Endothelial cell of umbilical vein (primary cell): ENCODE measurements around the gene LGALS3BP. TPM values are rescaled to one million over a fixed set of nuclear protein-coding genes. Genes with fewer than 3 reads are reported as not detected.

Experiments used
- BruUV-seq: library from RNA; stranded (reverse); fragments of 400-500 nt; replicated peaks from 2 replicates; lab custom pipeline; 2021; lab: Mats Ljungman, UMichigan
- CTCF ChIA-PET: fragments of 300-600, 350-600 bp; sonication (Branson Sonifier 250); formaldehyde crosslinking; loops from one replicate; lab custom pipeline; 2021; ENCODE audit warnings: antibody characterized with exemption, inconsistent platforms; lab: Charles Lee
- POLR2A ChIA-PET: fragments of 300-600, 350-600 bp; sonication (Branson Sonifier 250); formaldehyde crosslinking; loops from one replicate; lab custom pipeline; 2021; ENCODE audit warnings: antibody characterized with exemption, inconsistent platforms; lab: Charles Lee
- DNase-seq: peaks from one replicate; pipeline ENCODE4 v3.0.0-alpha.2; 2011; ENCODE audit warnings: low read depth, low spot score
- FAIRE-seq: peaks from 2 replicates; lab custom pipeline; 2011; peaks lifted over from hg19 to GRCh38; lab: Jason Lieb, UNC
- H2AFZ ChIP-seq: 2 replicates; pipeline ENCODE4 v1.6.0; 2012; ENCODE audit warnings: low read depth, low read length, control low read depth, inconsistent platforms
- H3K27ac ChIP-seq: 2 replicates; pipeline ENCODE4 v1.5.1; 2011; ENCODE audit warnings: low read depth, mild to moderate bottlenecking, control low read depth, low read length, moderate library complexity; ENCODE audit not compliant: insufficient read depth
- H3K27me3 ChIP-seq, 2 experiments: 2 replicates each; pipeline versions ENCODE4 v1.6.0 to v1.6.1; 2011; ENCODE audit warnings: low read length in 2 of 2, mixed read lengths in 1 of 2; ENCODE audit not compliant: control insufficient read depth in 2 of 2, insufficient read depth in 2 of 2
- H3K36me3 ChIP-seq, 2 experiments: 2 replicates in 1 of 2; 3 replicates in 1 of 2; pipeline ENCODE4 v1.5.1; 2011; ENCODE audit warnings: low read length in 2 of 2, mild to moderate bottlenecking in 1 of 2, moderate library complexity in 1 of 2; ENCODE audit not compliant: control insufficient read depth in 2 of 2, insufficient read depth in 2 of 2; ENCODE audit errors: extremely low read depth in 1 of 2
- H3K4me1 ChIP-seq: 3 replicates; pipeline ENCODE4 v1.5.1; 2011; ENCODE audit warnings: mild to moderate bottlenecking, low read length; ENCODE audit not compliant: control insufficient read depth, insufficient read depth; ENCODE audit errors: extremely low read depth
- H3K4me2 ChIP-seq: 2 replicates; pipeline ENCODE4 v1.6.1; 2011; ENCODE audit warnings: low read length, control low read depth, mixed read lengths; ENCODE audit not compliant: insufficient read depth
- H3K4me3 ChIP-seq, 3 experiments: fragments of 200-600 bp in 1 of 3; sonication (generic), shearing (Covaris generic) in 1 of 3; replicated peaks in 1 of 3; 2 replicates each; pipeline ENCODE4 v1.5.1; 2011 to 2016; ENCODE audit warnings: control low read depth in 3 of 3, low read length in 3 of 3, mild to moderate bottlenecking in 2 of 3, inconsistent platforms in 1 of 3, low read depth in 1 of 3, moderate library complexity in 1 of 3; ENCODE audit not compliant: insufficient read depth in 1 of 3
- H3K79me2 ChIP-seq: 2 replicates; pipeline ENCODE4 v1.6.0; 2012; ENCODE audit warnings: low read length, inconsistent platforms; ENCODE audit not compliant: control insufficient read depth, insufficient read depth
- H3K9ac ChIP-seq: replicated peaks from 2 replicates; pipeline ENCODE3; 2011; ENCODE audit warnings: low read length, control low read depth; ENCODE audit not compliant: insufficient read depth; ENCODE audit errors: extremely low read depth
- H3K9me1 ChIP-seq: replicated peaks from 3 replicates; pipeline ENCODE4 v1.6.0; 2011; ENCODE audit warnings: mild to moderate bottlenecking, low read length; ENCODE audit not compliant: control insufficient read depth, insufficient read depth; ENCODE audit errors: extremely low read depth
- H3K9me3 ChIP-seq: replicated peaks from 2 replicates; pipeline ENCODE4 v1.5.1; 2012; ENCODE audit warnings: low read length, inconsistent platforms; ENCODE audit not compliant: control insufficient read depth, insufficient read depth
- H4K20me1 ChIP-seq: replicated peaks from 2 replicates; pipeline ENCODE3; 2011; ENCODE audit warnings: mild to moderate bottlenecking, low read length; ENCODE audit not compliant: control insufficient read depth, insufficient read depth; ENCODE audit errors: extremely low read depth
- CTCF ChIP-seq, 2 donors: IDR thresholded peaks; 1 replicate in 1 of 2; 2 replicates in 1 of 2; pipeline ENCODE4 v1.5.1; 2011; ENCODE audit warnings: low read length in 2 of 2, mild to moderate bottlenecking in 2 of 2, moderate library complexity in 2 of 2, control low read depth in 1 of 2, inconsistent platforms in 1 of 2, low read depth in 1 of 2; ENCODE audit not compliant: insufficient read depth in 1 of 2; ENCODE audit errors: extremely low read depth in 1 of 2
- EZH2 ChIP-seq: IDR thresholded peaks from 2 replicates; pipeline ENCODE4 v1.6.1; 2012; ENCODE audit warnings: borderline replicate concordance, low read depth, mild to moderate bottlenecking, moderate library complexity, low read length, inconsistent platforms; ENCODE audit not compliant: severe bottlenecking
- FOS ChIP-seq: IDR thresholded peaks from 2 replicates; pipeline ENCODE4 v1.6.1; 2011; ENCODE audit warnings: mild to moderate bottlenecking, low read length, moderate library complexity, borderline replicate concordance; ENCODE audit not compliant: insufficient read depth
- GATA2 ChIP-seq: IDR thresholded peaks from 2 replicates; pipeline ENCODE4 v1.7.0; 2011; ENCODE audit warnings: low read depth, mild to moderate bottlenecking, moderate library complexity, mixed read lengths, low read length; ENCODE audit not compliant: insufficient read length, insufficient read depth
- JUN ChIP-seq: IDR thresholded peaks from 2 replicates; pipeline ENCODE4 v1.6.1; 2011; ENCODE audit warnings: borderline replicate concordance, low read depth; ENCODE audit not compliant: insufficient read length, insufficient read depth
- MAX ChIP-seq: IDR thresholded peaks from 2 replicates; pipeline ENCODE4 v1.6.1; 2011; ENCODE audit not compliant: insufficient read depth, insufficient read length
- MYC ChIP-seq: IDR thresholded peaks from one replicate; pipeline ENCODE4 v1.6.1; 2011; ENCODE audit warnings: mild to moderate bottlenecking, low read depth, low read length
- POLR2A ChIP-seq: IDR thresholded peaks from 2 replicates; pipeline ENCODE4 v1.6.1; 2012; ENCODE audit warnings: low read depth, mild to moderate bottlenecking, control low read depth, low read length
- POLR2AphosphoS5 ChIP-seq: IDR thresholded peaks from 2 replicates; pipeline ENCODE4 v1.6.1; 2012; ENCODE audit warnings: low read depth, mild to moderate bottlenecking, control low read depth, low read length, moderate library complexity; ENCODE audit not compliant: insufficient read depth
- dilution Hi-C: fragments of 300-500 bp; cut with MboI; formaldehyde crosslinking; loops from one replicate; pipeline ENCODE4 v1.15.0; 2019; ENCODE audit warnings: low sequenced_read_pairs; ENCODE audit not compliant: extremely low pct_ligation_motif_present
- intact Hi-C: fragments of 100-400 bp; cut with micrococcal nuclease; formaldehyde crosslinking; loops from one replicate; pipeline ENCODE4 v1.10.0; 2022
- polyA plus RNA-seq, 4 experiments: library from polyadenylated mRNA; depleted of rRNA in 3 of 4; stranded (reverse) in 3 of 4; unstranded in 1 of 4; fragments of >200 nt; gene quantifications; 2 replicates each; pipeline versions ENCODE4 v1.2.1 to v1.2.3, GENCODE V29; 2011 to 2012; ENCODE audit warnings: missing spikeins in 1 of 4
- total RNA-seq: library from RNA; stranded (reverse); gene quantifications from 2 replicates; pipeline ENCODE4 v1.2.3, GENCODE V29; 2021

LGALS3BP gene
- total and polyA plus RNA-seq, 2 donors (not counting 3 experiments of a cell fraction or from before 2014, with no cell fraction given), result 0.77 to 1.3 TPM

- DNase-seq (no peak), FAIRE-seq (no peak)
- no peak overlapping the region for H3K27ac ChIP-seq
- no peak overlapping the region for H2AFZ ChIP-seq
- no peaks in the 10 kb centered on the region for H4K20me1 ChIP-seq
- H3K9me1 ChIP-seq, result no peaks in the 10 kb centered on the region
- TF ChIP-seq MAX, result no peak
- TF ChIP-seq JUN, result no peak
- peaks cover 6% of the 10 kb centered on the region for H3K4me1 ChIP-seq
- ChIA-PET POLR2A (no interaction called here), CTCF (no interaction called here)
- H3K9ac ChIP-seq, result no peak overlapping the region
- H3K4me2 ChIP-seq, result no peak overlapping the region
- dilution Hi-C loops (no loop called here), intact Hi-C loops (no loop called here)
- no peaks in the 10 kb centered on the region for H3K27me3 ChIP-seq
- no TSS peak for BruUV-seq
- H3K4me3 ChIP-seq, result no peak overlapping the region
- H3K9me3 ChIP-seq, result no peaks in the 10 kb centered on the region
- peaks cover 9 to 39% of the 10 kb centered on the region in 2 experiments for H3K36me3 ChIP-seq
- H3K79me2 ChIP-seq, result peaks cover 65% of the 10 kb centered on the region
Observed at GRCh38 chr17:78998311-78999055, 18.8 kb upstream of the LGALS3BP start.

GRCh38 chr17:78997881-78998280 lies 18.2 kb upstream of the LGALS3BP start:
- Histone ChIP-seq H4K20me1 (no peaks in the 10 kb centered on the region), H2AFZ (no peak overlapping the region), H3K4me2 (no peak overlapping the region), H3K9me3 (no peaks in the 10 kb centered on the region), H3K9ac (no peak overlapping the region), H3K36me3 (peaks cover 9 to 38% of the 10 kb centered on the region in 2 experiments), H3K9me1 (no peaks in the 10 kb centered on the region), H3K4me3 (no peak overlapping the region), H3K27ac (no peak overlapping the region), H3K27me3 (no peaks in the 10 kb centered on the region), H3K79me2 (peaks cover 64% of the 10 kb centered on the region), H3K4me1 (peaks cover 11% of the 10 kb centered on the region)
- CTCF ChIA-PET, result no interaction called here
- TF ChIP-seq EZH2, result no peak
- no peak for TF ChIP-seq POLR2AphosphoS5
- no peak for TF ChIP-seq GATA2
- no peak for TF ChIP-seq MAX
- TF ChIP-seq JUN, result no peak
- no peak for TF ChIP-seq CTCF (IDR thresholded peaks at IDR 0.05; ENCODE audit: extremely low read depth in 1 of 2, insufficient read depth in 1 of 2, low read depth in 1 of 2, low read length in 2 of 2)
- no peak for TF ChIP-seq POLR2A
- TF ChIP-seq MYC, result no peak
- no peak for TF ChIP-seq FOS
- peak; percentile 26 for FAIRE-seq
- intact Hi-C loops, result no loop called here
- dilution Hi-C loops, result no loop called here
- POLR2A ChIA-PET, result no interaction called here
- DNase-seq, result no peak
- BruUV-seq, result no TSS peak
